ENCODE results near the gene RERE.

- TF ChIP-seq POLR2A (IDR thresholded peaks at IDR 0.05) (no peak), CTCF (IDR thresholded peaks at IDR 0.05) (no peak)
These were observed 167.6 kb downstream of the RERE start for GRCh38 chr1:8649875-8650274.
